Measurements from ENCODE around the gene KCTD1.
"Not testable (repeated sequence)": the region's sequence is repeated elsewhere in the genome, so short reads cannot be mapped to it uniquely, and the experiment has no call there.

Gene KCTD1

DNA sequence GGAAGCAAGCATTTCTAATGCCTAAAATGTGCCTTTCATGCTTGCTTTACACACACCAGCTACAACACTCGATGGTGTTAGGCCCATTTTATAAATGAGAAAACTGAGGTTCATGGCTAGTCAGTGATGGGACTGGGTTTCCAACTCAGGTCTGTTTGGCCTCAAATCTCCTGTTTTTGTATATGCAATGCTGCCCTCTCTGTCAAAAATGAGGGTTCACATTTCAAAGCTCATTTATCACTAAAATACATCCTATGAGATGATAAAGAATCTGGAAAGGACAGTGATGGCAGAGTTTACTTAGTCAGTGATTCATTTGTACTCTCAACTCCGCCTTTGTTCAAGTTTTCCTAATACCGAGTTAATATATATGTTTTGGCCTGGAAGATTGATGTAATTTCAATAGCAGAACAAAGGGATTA is 92.3 kb downstream of the KCTD1 start:
- peak; percentile 38 for DNase-seq

DNA sequence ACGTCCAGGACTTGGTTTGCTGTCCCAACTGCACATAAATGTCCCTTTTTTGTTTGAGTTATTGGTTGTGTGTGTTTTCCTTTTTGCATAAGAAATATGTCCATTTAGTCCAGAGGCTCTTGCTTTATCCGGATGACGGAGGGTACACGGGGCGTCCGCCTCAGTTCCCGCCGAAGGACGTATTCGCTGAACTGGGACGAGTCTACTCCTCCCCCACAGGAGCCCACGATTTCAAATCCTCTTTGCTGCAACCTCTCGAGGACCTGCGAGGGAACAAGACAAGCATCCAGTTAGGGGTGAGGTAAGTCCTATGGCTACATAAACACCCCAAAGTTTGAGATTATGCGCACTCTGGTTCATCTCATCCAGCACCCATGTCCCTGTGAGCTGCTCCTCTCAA is 92.7 kb downstream of the KCTD1 start:
- DNase-seq, result no peak

GRCh38 chr18:26454616-26455015 is 93.7 kb downstream of the KCTD1 start:
- DNase-seq, result no peak

- no peak for DNase-seq
Observed at GRCh38 chr18:26454192-26454591, 94.2 kb downstream of the KCTD1 start.

- no peak for DNase-seq
Observed at GRCh38 chr18:26453386-26453901, 94.9 kb downstream of the KCTD1 start.

DNA sequence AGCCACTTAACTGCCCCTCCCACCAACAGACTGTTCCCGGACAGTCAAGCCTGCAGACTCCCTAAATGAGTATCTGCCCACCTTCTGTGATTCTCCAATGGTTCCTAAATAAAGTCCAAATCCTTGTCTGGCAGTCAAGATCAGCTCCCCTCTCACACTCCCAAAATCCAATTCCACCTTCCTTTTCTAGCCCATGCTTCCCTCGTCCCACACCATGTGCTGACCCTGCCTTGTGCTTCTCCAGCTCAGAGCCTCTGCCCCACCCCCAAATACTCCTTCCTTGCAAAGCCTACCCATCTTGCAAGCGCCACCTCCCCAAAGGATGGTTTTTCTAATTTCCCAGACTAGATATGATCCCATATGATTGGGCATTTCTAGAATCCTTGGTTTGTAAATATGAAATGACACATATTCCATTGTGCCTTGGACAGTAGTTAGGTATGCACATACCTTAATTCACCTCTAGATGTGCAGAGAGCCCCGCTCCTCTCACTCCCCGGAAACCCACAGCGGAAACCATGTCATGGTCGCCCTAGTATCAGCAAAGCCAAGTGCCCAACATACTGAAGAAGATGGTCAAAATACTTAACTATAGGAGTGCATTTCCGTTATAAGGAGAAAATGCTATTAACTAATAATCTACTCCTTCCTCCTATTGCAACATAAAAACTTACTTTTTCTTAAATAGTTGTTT is 97.2 kb downstream of the KCTD1 start:
- no peak for DNase-seq

DNA sequence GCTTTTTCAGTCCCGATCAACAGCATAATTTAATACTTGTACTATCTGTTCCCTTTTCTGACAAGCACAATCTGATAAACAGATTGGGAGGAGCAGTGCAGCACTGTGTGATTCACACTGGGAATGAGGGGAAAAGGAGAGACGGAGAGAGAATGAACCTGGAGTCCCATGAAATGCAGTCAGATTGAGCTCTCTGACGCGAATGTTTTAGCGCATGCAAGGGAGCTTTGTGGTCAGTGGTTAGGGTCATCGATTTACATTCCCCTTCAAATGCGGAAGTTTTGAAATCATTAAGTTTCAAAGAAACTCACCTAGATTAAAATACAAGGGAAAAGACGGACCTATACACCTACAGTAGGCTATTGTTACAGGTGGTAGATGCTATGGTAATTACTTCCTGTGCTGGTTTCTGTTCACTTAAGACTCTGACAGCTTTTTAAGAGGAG is 99.6 kb downstream of the KCTD1 start:
- no peak for DNase-seq

DNA sequence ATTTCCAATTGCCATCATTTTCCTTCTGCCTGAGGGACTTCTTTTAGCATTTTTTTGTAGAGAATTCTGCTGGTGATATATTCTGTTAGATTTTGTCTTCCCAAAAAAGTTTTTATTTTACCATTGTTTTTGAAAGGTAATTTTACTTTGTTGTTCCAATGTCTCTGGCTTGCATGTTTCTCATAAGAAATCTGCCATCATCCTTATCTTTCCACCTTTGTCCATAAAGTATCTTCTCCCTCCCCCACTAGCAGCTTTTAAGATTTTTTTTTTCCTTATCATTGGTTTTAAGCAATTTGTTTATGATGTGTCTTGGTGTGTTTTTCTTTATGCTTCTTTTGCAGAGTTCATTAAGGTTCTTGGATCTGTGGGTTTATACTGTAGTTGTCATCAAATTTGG is 104.5 kb downstream of the KCTD1 start:
- no peak for DNase-seq

- no peak for DNase-seq
Observed at GRCh38 chr18:26442126-26442525, 106.2 kb downstream of the KCTD1 start.

GRCh38 chr18:26440644-26441043 is 107.7 kb downstream of the KCTD1 start:
- DNase-seq, result no peak

- no peak for DNase-seq
Observed at GRCh38 chr18:26439537-26439936, 108.8 kb downstream of the KCTD1 start.

GRCh38 chr18:26438980-26439379 is 109.4 kb downstream of the KCTD1 start:
- peak; percentile 78 for DNase-seq

- not testable (repeated sequence) for DNase-seq
Observed at GRCh38 chr18:26437634-26438033, 110.7 kb downstream of the KCTD1 start.

DNA sequence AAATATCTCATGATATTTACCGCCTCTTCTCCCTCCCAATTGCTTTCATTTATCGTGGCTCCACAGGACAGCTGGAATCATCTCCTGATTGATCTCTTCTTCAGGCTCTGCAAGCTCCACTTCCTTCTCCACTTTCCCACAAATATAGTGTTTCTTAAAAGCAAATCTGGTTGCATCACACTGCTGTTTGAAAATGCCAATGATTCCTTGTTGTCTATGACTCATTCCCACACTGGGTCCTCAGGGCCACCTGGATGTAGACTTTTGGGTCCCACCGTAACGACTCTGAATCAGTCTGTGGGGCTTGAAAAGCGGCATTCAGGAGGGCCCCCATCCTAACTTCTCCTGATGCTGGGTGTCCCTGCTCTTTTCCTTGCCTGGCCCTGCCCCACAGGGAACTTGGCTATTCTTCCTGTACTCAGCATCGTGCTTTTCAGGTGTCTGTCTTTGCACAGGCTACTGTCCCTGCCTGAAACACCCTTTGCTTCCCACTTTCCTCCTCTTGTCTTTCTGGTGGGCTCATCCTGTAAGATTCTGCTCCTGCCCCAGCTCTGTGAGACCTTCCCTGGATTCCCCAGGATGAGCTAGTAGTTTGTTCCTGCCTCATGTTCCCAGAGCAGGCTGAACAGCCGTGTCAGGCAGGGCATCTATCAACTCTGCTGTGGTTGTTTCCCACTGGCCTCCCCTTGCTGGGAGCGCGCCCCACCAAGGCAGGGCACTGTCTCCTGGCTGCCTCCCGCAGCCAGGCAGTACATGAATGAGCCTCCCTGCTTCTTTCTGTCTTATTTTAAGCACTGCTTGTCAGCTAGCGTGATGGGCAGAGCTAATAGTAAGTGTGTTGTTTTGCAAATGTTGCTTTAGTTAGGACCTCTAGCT is 111.9 kb downstream of the KCTD1 start:
- no peak for DNase-seq

- DNase-seq, result no peak
Observed at GRCh38 chr18:26435415-26436095, 112.8 kb downstream of the KCTD1 start.

- DNase-seq, result no peak
Observed at GRCh38 chr18:26434887-26435286, 113.5 kb downstream of the KCTD1 start.

DNA sequence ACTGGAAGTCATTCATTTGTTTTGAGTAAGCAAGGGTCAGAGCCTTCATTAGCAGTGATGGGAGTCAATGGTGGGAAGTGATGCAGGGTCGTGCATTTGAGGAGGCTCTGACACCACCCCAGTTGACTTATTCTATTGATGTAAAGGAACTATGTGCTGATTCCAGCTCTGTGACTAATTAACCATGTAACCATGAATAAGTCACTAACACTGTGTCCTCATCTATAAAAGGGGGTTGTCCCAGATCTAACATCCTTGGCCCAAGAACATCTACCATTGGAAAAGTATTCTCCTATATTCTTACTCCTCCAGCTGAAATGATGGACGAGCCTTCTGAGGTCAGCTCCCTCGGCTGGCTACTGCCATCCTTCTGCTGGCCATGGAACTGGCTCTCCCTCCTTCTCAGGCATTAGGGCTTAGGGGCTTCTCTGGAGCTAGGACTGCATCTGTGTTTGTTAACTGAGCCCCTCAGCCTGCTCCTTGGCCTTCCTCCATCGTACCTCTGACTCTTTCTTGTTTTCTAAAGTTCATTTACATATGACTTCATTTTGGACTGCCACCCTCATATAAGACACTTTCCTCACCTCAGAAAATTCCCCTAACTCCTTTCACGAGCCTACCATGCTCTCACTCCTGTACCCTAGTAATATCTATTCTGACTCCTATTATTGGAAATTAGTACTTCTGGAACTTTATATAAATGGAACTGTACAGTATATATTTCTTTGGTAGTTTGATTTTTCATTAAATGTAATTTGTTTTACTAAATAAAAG is 115.5 kb downstream of the KCTD1 start:
- DNase-seq, result no peak

DNA sequence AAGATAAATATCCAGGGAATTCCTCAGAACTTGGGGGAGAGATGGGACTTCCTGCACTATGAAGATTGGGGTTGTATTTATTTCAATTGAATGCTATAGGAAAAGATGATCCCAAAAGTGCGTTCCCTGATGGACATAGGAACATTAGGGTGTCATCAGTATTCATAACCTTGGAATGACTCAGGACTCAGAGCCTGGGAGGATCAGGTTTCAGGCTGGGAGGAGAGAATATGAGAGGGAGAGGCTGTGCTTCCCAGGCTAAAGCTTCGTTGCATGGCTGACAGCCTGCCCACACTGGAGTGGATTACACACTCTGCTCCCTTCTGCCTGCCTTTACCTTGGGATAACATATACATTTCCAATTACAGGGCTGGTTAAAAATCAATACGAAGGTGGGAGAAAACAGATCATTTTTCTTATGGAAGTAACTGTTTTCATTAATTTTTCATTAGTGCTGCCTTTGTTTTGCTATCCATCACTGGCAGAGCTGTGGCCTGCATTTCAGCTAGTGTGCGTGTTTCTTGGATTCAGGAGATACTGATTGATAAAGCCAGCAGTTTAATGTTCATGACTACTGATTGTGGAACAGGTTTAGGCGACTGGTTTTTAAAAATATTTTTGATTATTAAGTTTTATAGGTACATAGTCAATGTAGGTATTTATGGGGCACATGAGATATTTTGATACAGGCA is 118.7 kb downstream of the KCTD1 start:
- DNase-seq, result no peak

GRCh38 chr18:26425148-26425531 is 123.2 kb downstream of the KCTD1 start:
- DNase-seq, result no peak

DNA sequence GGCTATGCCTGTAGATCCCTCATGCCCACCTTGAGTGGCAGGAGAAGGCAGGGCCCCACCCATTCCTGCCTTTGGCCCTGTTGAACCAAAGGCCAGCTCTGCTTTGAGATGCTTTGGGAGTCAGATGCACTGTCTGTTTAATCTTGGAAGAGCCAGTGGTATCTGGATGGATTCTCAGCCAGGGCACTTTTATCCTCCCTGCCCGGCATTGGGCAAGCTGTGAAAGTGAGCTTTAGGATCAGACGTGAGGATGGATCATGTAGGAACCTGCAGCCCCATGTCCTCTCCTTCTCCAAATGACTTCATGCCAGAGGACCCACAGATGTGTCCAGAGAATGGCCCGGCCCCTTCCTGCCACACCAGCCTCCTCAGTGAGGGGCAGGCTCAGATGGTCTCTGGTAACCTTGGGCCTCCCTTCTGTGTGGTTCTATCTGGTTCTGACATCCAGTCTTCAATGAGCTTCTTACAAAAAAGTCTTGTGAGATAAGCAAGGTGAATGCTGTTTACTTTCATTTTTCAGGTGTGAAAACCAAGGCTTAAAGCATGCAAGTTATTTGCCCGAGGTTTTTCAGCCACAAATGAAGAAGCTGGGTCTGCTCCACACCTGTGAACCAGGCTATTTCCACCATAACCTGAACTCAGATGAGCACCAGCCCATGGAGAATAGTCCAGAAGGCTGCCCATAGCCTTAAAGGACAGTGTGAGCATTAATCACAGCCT is 123.8 kb downstream of the KCTD1 start:
- DNase-seq, result no peak

GRCh38 chr18:26422472-26423162 is 125.7 kb downstream of the KCTD1 start:
- DNase-seq, result no peak
